ENCODE measurements around the gene LMX1B.

LMX1B gene

GRCh38 chr9:126618190-126618584 lies 4.5 kb downstream of the LMX1B start:
- DNase-seq (ENCODE audit: low spot score) = no peak

DNA sequence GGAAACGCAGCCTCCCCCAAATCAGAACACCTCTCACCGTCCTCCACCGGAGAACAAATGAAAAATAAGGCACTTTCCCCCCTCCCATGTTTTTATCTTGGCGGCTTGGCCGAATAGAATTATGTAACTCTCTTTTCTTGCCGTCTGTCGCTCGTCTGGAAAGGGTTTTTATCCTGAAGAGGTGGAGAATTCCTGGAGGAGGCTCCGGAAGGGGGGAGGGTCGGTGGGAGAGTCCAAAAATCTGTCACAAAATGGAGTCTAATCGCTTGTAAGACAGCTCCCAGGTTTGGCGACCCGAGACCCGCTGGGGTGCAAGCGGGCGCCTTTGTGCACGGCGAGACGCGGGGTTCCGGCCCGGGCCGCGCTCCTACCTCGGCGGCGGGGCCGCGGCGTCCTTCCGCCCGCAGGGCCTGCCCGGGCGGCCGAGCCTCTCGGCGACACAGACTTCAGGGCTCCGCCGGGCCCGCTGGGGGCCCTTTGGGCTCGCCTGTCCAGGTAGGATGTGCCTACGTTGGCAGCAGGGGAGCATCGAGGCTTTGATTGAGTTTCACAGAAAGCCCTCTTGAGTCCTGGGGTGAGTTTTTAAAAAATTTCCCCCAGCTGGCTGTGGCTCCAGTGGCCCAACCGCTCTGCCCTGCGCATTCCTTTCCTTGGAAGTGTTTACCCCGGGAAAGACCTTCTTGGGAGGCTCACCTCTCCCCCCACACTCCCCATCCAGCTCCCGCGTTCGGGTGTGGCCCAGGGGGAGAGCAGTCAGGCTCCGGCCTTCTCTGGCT lies 5.0 kb downstream of the LMX1B start:
- DNase-seq (ENCODE audit: low spot score) = no peak

DNA sequence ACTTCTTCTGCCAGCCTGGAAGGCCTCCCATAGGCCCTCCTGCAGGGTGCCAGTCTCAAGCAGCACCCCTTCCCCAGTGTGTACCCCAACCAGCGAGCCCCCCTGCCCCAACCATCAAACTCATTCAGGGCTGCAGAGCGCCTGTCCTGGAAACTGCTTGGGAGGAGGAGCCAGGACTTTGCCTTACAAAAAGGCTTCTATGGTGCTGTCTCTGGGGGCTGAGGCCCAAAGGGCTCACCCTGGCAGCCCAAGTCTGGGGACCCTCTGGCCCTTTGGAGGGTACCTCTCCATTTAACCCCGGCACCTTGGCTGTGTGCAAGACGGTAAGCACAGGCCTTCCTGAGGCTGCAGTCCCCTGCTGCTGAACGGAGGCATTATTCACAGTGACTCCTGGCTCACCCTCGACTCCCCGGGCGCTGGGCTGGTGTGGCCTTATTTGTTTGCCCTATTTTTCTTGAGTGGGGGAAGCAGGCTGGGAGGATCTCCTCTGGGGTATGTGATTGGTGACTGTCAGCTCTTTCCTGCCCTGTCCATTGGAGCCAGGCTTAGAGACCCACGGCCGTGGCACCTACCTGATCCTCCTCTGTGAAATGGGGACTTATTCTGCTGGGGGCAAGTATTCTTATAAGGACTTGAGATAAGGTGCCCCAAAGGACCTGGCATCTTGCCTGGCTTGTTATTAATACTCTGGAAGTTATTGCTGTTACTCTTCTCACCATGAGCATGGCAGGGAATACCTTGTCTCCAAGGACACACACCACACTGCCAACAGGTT lies 5.8 kb downstream of the LMX1B start:
- DNase-seq (ENCODE audit: low spot score) = no peak

DNA sequence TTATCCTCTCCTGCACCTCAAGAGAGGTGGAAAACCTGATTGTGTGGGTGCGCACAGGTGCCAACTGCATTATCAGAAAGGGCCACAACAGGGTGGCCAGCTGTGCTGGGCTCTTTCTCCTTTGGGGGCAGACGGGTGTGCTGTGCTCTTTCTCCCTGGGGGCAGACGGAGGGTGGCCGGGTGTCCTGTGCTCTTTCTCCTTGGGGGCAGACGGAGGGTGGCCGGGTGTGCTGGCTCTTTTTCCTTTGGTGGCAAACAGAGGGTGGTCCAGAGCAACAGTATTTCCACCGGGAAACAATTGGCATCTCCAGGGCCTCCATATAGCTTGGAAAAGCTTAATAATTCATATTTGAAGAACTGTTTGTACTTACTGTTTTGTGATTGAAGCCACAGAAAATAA lies 6.8 kb downstream of the LMX1B start:
- DNase-seq (ENCODE audit: low spot score) = no peak

DNA sequence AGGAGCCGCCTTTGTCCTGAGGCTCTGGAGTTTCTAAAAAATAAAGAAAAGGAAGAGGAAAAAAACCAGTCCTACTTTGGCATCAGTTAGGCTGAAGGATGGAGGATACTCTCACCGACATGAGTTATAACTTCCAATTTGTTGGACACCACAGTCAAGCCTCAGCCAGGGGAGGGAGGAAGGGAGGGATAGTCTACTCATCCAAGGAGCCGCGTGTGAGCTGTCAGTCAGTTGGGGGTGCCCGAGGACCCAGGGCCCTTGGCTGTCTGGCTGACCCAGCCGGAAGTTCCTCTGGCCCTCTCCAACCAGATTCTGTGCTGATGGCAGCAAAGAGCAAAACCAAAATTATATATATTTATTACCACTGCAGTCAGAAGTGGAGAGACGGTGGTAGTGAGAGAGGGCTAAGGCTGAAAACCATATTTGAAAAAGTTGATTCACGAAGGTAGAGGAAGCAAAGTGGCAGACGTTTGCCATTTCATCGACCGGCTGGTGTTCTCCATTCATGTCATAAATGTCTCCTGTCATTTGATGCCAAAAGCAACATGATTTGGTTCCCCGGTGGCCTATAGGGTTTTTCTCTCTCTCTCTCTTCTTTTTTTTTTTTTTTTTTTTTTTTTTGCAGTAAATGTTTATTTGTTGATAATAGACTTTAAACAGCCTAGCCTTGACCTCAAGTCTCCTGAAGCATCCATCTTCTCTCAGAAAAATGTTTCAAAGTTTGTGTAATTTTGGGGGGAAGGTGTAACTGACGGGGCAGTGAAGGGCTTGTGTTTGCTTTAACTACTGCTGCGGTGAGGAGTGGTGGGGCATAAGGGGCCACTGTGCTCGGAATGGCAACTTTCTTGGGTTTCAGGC lies 7.6 kb downstream of the LMX1B start:
- DNase-seq (ENCODE audit: low spot score) = no peak

GRCh38 chr9:126621919-126622735 lies 8.4 kb downstream of the LMX1B start:
- no peak for DNase-seq (ENCODE audit: low spot score)

- DNase-seq (ENCODE audit: low spot score) = no peak
These were observed 9.6 kb downstream of the LMX1B start for GRCh38 chr9:126623314-126623666.

DNA sequence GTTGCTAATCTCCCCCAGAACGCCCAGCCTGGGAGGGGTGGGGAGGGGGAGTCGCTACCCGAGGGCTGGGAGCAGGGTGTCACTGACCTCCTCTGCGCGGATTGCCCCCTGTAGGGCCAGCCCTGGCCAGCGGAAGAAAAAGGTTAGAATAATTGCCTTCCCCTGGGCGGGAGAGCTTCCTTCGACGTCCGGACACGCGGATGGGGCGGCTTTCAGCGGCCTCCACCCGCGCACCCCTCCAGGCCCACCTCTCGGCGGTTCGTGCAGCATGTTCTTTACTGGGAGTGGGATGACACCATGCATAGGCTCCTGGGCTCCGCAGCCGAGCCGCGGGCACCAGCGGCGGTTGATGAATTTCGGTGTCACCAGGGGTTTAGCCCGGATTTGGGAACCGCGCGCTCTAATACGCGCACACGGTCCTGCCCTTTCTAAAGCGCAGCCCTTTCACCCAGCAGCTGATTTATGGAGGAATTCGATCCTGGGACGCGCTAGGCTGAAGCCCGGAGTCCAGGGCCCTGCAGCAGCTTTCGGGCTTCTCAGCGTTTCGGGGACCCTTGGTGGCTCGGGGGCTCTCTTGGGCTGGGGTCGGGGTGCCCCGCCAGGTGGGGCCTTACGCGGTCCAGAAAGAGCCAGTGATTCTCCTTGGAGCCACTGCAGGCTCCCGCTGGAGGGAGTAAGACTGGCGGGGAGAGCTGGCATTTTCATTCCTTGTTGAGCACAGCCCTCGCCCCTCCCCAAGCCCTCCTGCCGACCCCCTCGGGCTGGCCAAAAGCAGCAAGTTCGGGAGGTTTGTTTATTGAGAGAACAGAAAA lies 10.1 kb downstream of the LMX1B start:
- DNase-seq (ENCODE audit: low spot score) = no peak

DNA sequence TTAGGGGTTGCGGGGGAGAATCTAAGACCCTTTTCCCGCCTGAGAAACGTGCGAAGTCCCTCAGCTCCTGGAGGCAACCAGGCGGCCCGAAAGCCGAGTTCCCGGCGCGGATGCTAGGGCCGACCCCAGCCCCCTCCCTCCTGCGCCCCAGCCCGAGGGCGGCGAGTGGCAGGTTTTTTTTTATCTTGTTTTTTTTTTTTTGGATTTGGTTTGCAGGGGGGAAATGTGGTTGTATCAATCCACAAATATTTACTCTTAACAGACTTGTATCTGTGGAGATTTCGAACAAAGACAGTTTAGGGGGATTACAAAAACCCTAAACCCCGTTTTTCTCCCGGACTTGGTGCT lies 10.7 kb downstream of the LMX1B start:
- no peak for DNase-seq (ENCODE audit: low spot score)

DNA sequence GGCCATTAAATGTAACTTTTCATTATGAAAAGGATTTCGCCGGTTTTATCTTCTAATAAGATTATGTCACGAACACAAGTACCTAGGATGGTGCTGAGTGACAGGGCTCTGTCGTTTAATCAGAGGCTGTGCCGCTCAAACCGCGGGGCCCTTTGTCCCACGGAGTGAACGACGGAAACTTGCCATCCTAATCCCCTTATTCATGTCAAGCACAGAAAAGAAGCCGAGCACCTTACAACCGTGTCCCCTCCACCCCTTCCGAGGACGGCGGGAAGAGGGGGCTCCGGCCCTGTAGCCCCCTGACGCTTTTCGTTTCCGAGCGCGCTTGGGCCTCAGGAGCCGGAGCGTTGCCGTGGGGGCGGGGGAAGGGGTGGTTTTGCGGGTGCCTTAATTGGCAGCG lies 11.2 kb downstream of the LMX1B start:
- no peak for DNase-seq (ENCODE audit: low spot score)

- no peak for DNase-seq (ENCODE audit: low spot score)
These were observed 11.8 kb downstream of the LMX1B start for GRCh38 chr9:126625329-126626126.

DNA sequence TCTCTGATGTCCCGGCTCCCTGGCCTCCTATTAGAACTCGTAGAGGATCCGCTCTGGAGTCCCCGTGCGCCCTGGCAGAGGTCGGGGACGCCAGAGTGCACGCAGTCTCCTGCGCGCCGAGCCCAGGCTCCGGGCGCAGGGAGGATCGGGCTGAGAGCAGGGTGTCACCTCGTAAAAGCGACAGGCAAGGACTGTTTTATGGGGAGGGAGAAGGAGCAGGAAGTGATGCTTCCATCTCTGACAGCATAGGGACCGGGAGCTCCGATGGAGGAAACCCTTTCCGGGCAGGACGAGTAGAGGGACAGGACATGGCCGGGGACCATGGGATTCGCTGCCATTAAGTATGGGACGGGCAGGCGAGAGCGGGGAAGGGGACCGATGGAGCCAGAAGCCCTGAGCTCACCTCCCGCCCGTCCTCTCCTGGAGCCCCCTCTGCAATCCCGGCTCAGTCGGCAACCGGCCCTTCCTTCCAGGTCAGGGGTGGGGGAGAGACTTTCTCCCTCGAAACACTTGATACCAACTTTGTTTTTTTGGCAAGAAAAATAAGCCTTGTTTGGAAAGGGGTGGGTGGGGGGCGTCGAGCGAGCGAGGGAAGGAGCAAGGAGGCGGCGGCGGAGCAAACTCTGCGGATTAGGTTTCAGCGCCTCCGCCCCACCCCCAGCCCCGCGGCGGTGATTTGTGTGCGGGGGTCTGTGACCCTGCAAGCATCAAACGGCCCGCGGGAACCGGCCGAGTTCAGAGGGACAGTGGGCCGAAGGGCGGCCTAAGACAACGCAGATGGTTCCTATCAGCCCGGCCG lies 12.6 kb downstream of the LMX1B start:
- DNase-seq (ENCODE audit: low spot score) = no peak

GRCh38 chr9:126626926-126627233 lies 13.2 kb downstream of the LMX1B start:
- DNase-seq (ENCODE audit: low spot score) = no peak

DNA sequence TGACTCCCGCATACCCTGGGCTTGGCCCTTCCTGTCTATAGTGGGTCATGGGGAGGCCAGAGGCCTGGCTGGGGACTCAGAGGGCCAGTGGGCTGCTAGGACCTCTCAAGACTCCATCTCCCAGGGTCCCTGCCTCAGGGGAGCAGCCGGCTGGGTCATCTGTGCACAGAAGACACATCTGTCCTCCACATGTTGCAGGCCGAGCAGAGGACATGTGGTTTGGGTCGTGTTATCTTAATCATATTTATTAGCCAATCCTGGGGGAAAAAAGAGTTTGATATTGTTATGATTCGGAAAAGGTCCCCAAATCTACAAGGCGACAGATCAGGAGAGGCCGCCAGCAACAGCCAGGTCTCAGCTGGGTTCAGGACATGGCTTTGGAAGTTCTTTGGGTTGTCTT lies 14.4 kb downstream of the LMX1B start:
- DNase-seq (ENCODE audit: low spot score) = no peak

- DNase-seq (ENCODE audit: low spot score) = no peak
These were observed 15.4 kb downstream of the LMX1B start for GRCh38 chr9:126628969-126629674.

DNA sequence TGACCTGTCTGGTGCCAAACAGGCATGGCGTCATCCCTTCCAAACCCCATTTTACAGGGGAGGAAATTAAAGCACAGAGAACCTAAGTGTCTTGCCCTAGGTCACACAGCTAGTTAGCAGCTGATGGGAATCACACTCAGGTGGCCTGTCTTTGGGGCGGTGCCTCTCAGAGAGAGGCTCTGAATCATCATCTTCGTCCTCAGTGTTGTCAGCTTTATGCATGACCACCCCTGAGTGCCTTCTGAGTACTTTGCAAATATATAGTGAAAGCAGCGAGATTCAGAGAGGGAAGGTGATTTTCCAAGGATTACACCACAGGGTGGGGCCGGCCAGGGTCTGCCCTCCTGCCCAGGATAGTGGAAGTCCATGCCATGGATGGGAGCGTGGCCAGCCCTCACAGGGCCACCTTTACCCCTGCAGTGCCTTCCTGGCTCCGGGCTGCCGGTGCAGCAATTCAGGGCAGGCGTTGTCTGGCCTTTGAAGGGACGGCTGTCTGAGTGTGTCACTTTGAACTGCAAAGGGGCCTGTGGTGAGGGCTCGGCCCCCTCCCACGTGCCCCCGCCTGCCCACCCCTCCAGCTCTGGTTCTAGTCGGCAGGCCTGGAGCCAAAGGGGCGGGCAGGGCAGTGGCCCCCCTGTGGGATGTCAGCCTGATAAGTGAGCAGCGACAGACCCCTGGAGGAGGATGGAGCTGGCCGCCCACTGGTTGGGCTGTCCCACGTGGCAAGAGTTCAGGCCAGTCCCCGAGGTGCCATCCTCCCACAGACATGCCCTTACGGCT lies 16.9 kb downstream of the LMX1B start:
- DNase-seq (ENCODE audit: low spot score) = no peak

- no peak for DNase-seq (ENCODE audit: low spot score)
These were observed 17.5 kb downstream of the LMX1B start for GRCh38 chr9:126631254-126631653.

GRCh38 chr9:126633881-126634558 lies 20.3 kb downstream of the LMX1B start:
- DNase-seq (ENCODE audit: low spot score) = no peak
